Upper lobe of right lung (tissue), 1 donor: Measurements from ENCODE around the gene SRSF10. TPM values are rescaled to one million over a fixed set of nuclear protein-coding genes. Genes with fewer than 3 reads are reported as not detected.
A peak's percentile ranks its signal among the peaks of the same experiment; 100 is the strongest.

ENCODE experiments used
- ATAC-seq: fragments of 200-7000 bp; cut with Tn5 transposase; one replicate; pipeline ENCODE4 v1.9.1; 2020; ENCODE audit warnings: mild to moderate bottlenecking, moderate library complexity
- DNase-seq: peaks from one replicate; pipeline ENCODE4 v3.0.0-alpha.2; 2020
- H3K27ac ChIP-seq: fragments of 200-600 bp; one replicate; pipeline ENCODE4 v1.8.0; 2022
- H3K27me3 ChIP-seq: fragments of 200-600 bp; one replicate; pipeline ENCODE4 v1.8.0; 2022; ENCODE audit warnings: mild to moderate bottlenecking
- H3K36me3 ChIP-seq: fragments of 200-600 bp; one replicate; pipeline ENCODE4 v1.8.0; 2022
- H3K4me1 ChIP-seq: fragments of 200-600 bp; one replicate; pipeline ENCODE4 v1.8.0; 2022
- H3K4me3 ChIP-seq: fragments of 200-600 bp; one replicate; pipeline ENCODE4 v1.8.0; 2022; ENCODE audit warnings: mild to moderate bottlenecking
- H3K9me3 ChIP-seq: fragments of 200-600 bp; one replicate; pipeline ENCODE4 v1.8.0; 2022
- intact Hi-C: fragments of 100-400 bp; cut with DNase I; formaldehyde crosslinking; loops from one replicate; pipeline ENCODE4 v1.11.0; 2022
- total RNA-seq: library from RNA; stranded (reverse); fragmentation: NEBNext Ultra II Directional; extraction: Animal tissue kit (Norgen Biotek cat#: 25700); gene quantifications from one replicate; pipeline ENCODE4 v1.2.1, GENCODE V29; 2021
- TF ChIP-seq, protein P1 (sequence below): fragments of 200-600 bp; IDR thresholded peaks from one replicate; pipeline ENCODE4 v1.8.0; 2022; ENCODE audit warnings: antibody characterized with exemption
- donor health status: DM: no; HTN: yes; CAD: no; lungs with severe emphysema.

Gene SRSF10
- total RNA-seq, 1 donor from 2014 or later = 96.0 TPM

DNA sequence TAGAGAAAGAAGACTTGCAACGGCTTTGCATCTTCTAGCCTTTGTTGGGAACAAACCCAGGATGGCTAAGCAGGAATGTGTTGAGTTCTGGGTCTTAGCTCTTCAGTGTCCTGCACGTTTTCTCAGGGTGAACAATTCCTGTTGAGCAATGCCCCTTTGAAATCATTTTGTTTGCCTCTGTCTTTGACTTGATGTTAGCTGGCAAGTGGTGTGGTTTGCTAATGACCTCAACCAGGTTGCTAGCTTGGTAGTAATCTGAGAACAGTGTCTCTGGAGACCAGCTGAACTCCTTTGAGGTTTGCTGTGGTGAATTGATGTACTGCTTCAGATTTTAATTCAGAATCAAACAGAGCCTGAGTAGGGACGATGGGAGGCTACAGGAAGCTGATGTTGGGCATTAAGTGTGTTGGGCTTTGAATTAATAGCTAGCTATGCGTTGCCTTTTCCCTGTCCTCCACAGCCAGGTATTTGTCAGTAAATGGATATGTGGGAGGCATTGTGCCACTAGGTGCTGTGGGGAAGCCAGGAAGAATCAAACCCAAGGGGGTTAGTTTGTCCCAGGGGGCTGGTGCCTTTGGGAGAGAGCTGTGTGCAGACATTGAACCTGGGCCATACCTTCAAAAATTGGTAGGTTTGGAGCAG is 23.3 kb upstream of the SRSF10 start:
- no peaks in the 10 kb centered on the region for H3K9me3 ChIP-seq
- no peak for DNase-seq
- H3K27me3 ChIP-seq = no peaks in the 10 kb centered on the region
- TF ChIP-seq, protein P1, sequence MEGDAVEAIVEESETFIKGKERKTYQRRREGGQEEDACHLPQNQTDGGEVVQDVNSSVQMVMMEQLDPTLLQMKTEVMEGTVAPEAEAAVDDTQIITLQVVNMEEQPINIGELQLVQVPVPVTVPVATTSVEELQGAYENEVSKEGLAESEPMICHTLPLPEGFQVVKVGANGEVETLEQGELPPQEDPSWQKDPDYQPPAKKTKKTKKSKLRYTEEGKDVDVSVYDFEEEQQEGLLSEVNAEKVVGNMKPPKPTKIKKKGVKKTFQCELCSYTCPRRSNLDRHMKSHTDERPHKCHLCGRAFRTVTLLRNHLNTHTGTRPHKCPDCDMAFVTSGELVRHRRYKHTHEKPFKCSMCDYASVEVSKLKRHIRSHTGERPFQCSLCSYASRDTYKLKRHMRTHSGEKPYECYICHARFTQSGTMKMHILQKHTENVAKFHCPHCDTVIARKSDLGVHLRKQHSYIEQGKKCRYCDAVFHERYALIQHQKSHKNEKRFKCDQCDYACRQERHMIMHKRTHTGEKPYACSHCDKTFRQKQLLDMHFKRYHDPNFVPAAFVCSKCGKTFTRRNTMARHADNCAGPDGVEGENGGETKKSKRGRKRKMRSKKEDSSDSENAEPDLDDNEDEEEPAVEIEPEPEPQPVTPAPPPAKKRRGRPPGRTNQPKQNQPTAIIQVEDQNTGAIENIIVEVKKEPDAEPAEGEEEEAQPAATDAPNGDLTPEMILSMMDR = no peak
- H3K4me1 ChIP-seq = no peaks in the 10 kb centered on the region
- no peak overlapping the region for H3K27ac ChIP-seq
- H3K36me3 ChIP-seq = no peaks in the 10 kb centered on the region
- H3K4me3 ChIP-seq = no peak overlapping the region
- ATAC-seq = peak; percentile 52
- intact Hi-C loops = no loop called here

DNA sequence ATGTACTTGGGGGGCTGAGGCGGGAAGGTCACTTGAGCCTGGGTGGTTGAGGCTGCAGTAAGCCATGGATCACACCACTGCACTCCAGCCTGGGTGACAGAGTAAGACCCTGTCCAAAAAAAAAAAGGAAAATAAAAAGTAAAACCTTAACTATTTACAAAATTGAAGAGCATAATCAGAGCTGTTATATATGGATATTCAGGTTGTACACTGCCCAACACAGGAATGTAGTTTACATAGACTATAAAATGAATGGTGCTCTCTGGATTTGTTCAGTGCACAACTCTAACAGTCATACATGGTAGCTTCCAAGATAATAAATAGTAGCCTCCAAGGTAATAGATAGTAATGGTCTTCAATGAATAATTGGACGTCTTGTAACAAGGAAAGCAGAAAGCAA is 22.6 kb upstream of the SRSF10 start:
- H3K4me1 ChIP-seq = no peaks in the 10 kb centered on the region
- no peak for DNase-seq
- TF ChIP-seq, protein P1 = no peak
- no peaks in the 10 kb centered on the region for H3K9me3 ChIP-seq
- intact Hi-C loops = no loop called here
- no peaks in the 10 kb centered on the region for H3K27me3 ChIP-seq
- no peak overlapping the region for H3K4me3 ChIP-seq
- H3K36me3 ChIP-seq = no peaks in the 10 kb centered on the region
- H3K27ac ChIP-seq = no peak overlapping the region
- ATAC-seq = no peak

DNA sequence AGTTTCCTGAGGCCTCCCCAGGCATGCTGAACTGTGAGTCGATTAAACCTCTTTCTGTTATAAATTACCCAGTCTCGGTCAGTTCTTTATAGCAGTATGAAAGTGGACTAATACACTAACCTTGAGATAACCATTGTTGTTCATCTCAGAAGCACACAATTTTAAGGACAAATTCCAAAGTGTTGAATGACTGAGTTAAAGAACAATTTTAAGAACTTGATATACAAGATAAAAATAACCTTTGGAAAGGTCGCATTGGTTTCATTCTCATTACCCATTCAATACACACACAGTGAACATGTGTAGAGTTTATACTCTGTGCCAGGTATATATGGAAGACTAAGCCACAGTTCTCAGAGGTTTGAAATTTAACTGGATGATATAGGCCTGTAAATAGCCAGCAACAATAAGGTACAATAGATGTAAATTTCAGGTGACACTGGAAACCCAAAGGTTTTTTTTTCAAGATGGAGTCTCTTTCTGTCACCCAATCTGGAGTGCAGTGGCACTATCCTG is 19.1 kb upstream of the SRSF10 start:
- no peak for ATAC-seq
- Histone ChIP-seq H3K27me3 (no peaks in the 10 kb centered on the region), H3K9me3 (no peaks in the 10 kb centered on the region), H3K4me1 (no peaks in the 10 kb centered on the region), H3K4me3 (no peak overlapping the region), H3K36me3 (no peaks in the 10 kb centered on the region), H3K27ac (no peak overlapping the region)
- TF ChIP-seq, protein P1 = no peak
- intact Hi-C loops = no loop called here
- DNase-seq = no peak

DNA sequence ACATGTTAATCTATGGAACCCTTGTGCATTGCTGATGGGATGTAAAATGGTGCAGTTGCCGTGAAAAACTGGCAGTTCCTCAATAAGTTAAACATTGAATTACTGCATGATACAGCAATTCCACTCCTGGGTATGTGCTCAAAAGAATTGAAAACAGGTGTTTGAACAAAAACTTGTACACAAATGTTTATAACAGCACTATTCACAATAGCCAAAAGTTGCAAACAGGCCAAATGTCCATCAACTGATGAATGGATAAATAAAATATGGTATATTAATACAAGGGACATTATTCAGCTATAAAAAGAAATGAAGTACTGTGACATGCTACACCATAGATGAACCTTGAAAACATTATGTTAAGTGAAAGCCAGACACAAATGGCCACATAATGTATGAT is 17.7 kb upstream of the SRSF10 start:
- TF ChIP-seq, protein P1 = no peak
- Histone ChIP-seq H3K27me3 (no peaks in the 10 kb centered on the region), H3K4me3 (no peak overlapping the region), H3K4me1 (no peaks in the 10 kb centered on the region), H3K36me3 (no peaks in the 10 kb centered on the region), H3K9me3 (no peaks in the 10 kb centered on the region), H3K27ac (no peak overlapping the region)
- DNase-seq (no peak), ATAC-seq (no peak)
- intact Hi-C loops = no loop called here

DNA sequence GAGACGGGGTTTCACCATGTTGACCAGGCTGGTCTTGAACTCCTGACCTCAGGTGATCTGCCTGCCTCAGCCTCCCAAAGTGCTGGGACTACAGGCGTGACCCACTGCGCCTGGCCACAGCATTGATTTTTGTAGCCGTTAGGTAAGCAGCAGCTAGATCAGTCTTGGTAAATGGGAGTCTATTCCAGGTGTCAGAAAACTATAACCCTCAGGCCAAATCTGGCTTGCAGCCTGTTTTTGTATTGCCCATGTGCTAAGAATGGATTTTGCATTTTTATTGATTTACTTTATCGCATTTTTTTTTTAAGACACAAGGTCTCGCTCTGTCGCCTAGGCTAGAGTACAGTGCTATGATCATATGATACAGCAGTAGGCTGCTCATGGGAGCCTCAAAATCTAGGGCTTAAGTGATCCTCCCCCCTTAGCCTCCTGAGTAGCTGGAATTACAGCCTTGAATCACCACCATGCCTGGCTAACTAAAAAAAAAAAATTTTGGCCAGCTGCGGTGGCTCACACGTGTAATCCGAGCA is 16.6 kb upstream of the SRSF10 start:
- no peak for DNase-seq
- Histone ChIP-seq H3K4me1 (no peaks in the 10 kb centered on the region), H3K9me3 (no peaks in the 10 kb centered on the region), H3K36me3 (no peaks in the 10 kb centered on the region), H3K4me3 (no peak overlapping the region), H3K27ac (no peak overlapping the region), H3K27me3 (no peaks in the 10 kb centered on the region)
- no peak for ATAC-seq
- TF ChIP-seq, protein P1 = no peak
- intact Hi-C loops = no loop called here
